GM08714 (cell line): ENCODE results near the gene LY6G5C.

Experiments used
- H3K4me3 ChIP-seq: fragments of 200-500 bp; sonication (Bioruptor generic); 2 replicates; pipeline ENCODE4 v1.5.1; 2014; ENCODE audit warnings: mild to moderate bottlenecking, low read length, inconsistent platforms
- ZNF274 ChIP-seq: IDR thresholded peaks from 2 replicates; pipeline ENCODE4 v1.6.1; 2012; ENCODE audit warnings: mild to moderate bottlenecking, low read depth, low read length

Gene LY6G5C

GRCh38 chr6:31707701-31708100 lies 26.8 kb upstream of the LY6G5C start:
- TF ChIP-seq ZNF274: no peak
- no peak overlapping the region for H3K4me3 ChIP-seq

GRCh38 chr6:31706599-31706998 lies 25.7 kb upstream of the LY6G5C start, which contains the start of gene LY6G6F:
LY6G6F (plus strand) TSS chr6:31706866; CDS start chr6:31706907, 41 bp downstream.
- no peak for TF ChIP-seq ZNF274
- no peak within 1 kb of the TSS for H3K4me3 ChIP-seq

- no peak overlapping the region for H3K4me3 ChIP-seq
- TF ChIP-seq ZNF274: no peak
Observed at GRCh38 chr6:31705931-31706330, 25.1 kb upstream of the LY6G5C start.

- no peak for TF ChIP-seq ZNF274
- peak within 1 kb of the TSS; percentile 94 for H3K4me3 ChIP-seq
Observed at GRCh38 chr6:31702819-31703716, 22.2 kb upstream of the LY6G5C start, which contains the start of gene ABHD16A. ABHD16A (minus strand) TSS chr6:31703324; CDS start chr6:31703281, 43 bp downstream.

GRCh38 chr6:31702405-31702818 lies 21.5 kb upstream of the LY6G5C start:
- no peak for TF ChIP-seq ZNF274
- H3K4me3 ChIP-seq: peak overlapping the region; percentile 94

- no peak for TF ChIP-seq ZNF274
Observed at GRCh38 chr6:31701666-31702404, 21.0 kb upstream of the LY6G5C start.

GRCh38 chr6:31700740-31701401 lies 20.0 kb upstream of the LY6G5C start:
- no peak for TF ChIP-seq ZNF274
- no peak overlapping the region for H3K4me3 ChIP-seq

More at GRCh38 chr6:31701666-31702404, 21.0 kb upstream of the LY6G5C start:
- H3K4me3 ChIP-seq: peak overlapping the region; percentile 94

- TF ChIP-seq ZNF274: no peak
- H3K4me3 ChIP-seq: no peak overlapping the region
Observed at GRCh38 chr6:31697555-31697954, 16.7 kb upstream of the LY6G5C start.

- TF ChIP-seq ZNF274: no peak
- H3K4me3 ChIP-seq: no peak overlapping the region
Observed at GRCh38 chr6:31693535-31693934, 12.7 kb upstream of the LY6G5C start.

- TF ChIP-seq ZNF274: no peak
- H3K4me3 ChIP-seq: no peak overlapping the region
Observed at GRCh38 chr6:31692886-31693285, 12.0 kb upstream of the LY6G5C start.

GRCh38 chr6:31692353-31692752 lies 11.5 kb upstream of the LY6G5C start:
- no peak overlapping the region for H3K4me3 ChIP-seq
- TF ChIP-seq ZNF274: no peak

GRCh38 chr6:31691564-31692108 lies 10.8 kb upstream of the LY6G5C start:
- no peak for TF ChIP-seq ZNF274
- H3K4me3 ChIP-seq: no peak overlapping the region

- H3K4me3 ChIP-seq: no peak overlapping the region
- TF ChIP-seq ZNF274: no peak
Observed at GRCh38 chr6:31691078-31691463, 10.2 kb upstream of the LY6G5C start.
